NCI-H510A (cell line): ENCODE data around the gene FA2H.
A peak's percentile ranks its signal among the peaks of the same experiment; 100 is the strongest.
"Not testable (repeated sequence)": the region's sequence is repeated elsewhere in the genome, so short reads cannot be mapped to it uniquely, and the experiment has no call there.

Experiments used
- DNase-seq: peaks from one replicate; lab custom pipeline; 2025; lab: John Stamatoyannopoulos, UW

Gene FA2H

GRCh38 chr16:74723256-74723655 is 51.4 kb downstream of the FA2H start:
- no peak for DNase-seq

- not testable (repeated sequence) for DNase-seq
These were observed 52.5 kb downstream of the FA2H start for GRCh38 chr16:74722156-74722555.

- DNase-seq = no peak
These were observed 52.9 kb downstream of the FA2H start for GRCh38 chr16:74721716-74722115.

- no peak for DNase-seq
These were observed 54.0 kb downstream of the FA2H start for GRCh38 chr16:74720579-74720978.

- DNase-seq = no peak
These were observed 55.6 kb downstream of the FA2H start for GRCh38 chr16:74718741-74719610.

GRCh38 chr16:74718140-74718539 is 56.5 kb downstream of the FA2H start:
- no peak for DNase-seq

GRCh38 chr16:74717367-74717766 is 57.3 kb downstream of the FA2H start:
- DNase-seq = no peak

- DNase-seq = no peak
These were observed 58.3 kb downstream of the FA2H start for GRCh38 chr16:74716355-74716754.

- DNase-seq = no peak
These were observed 60.7 kb downstream of the FA2H start for GRCh38 chr16:74713876-74714275.

- no peak for DNase-seq
These were observed 61.3 kb downstream of the FA2H start for GRCh38 chr16:74713325-74713724.

GRCh38 chr16:74711938-74712337 is 62.7 kb downstream of the FA2H start:
- DNase-seq = no peak

GRCh38 chr16:74710401-74710800 is 64.2 kb downstream of the FA2H start:
- DNase-seq = no peak

GRCh38 chr16:74709441-74709877 is 65.2 kb downstream of the FA2H start:
- peak; percentile 12 for DNase-seq

- peak; percentile 30 for DNase-seq
These were observed 74.0 kb downstream of the FA2H start, which contains the start of gene MLKL for GRCh38 chr16:74700438-74701225. MLKL (minus strand) TSS chr16:74700862; CDS start chr16:74695757, 5,105 bp downstream.

GRCh38 chr16:74700116-74700437 is 74.5 kb downstream of the FA2H start:
- no peak for DNase-seq

GRCh38 chr16:74699666-74700065 is 75.0 kb downstream of the FA2H start:
- no peak for DNase-seq

- DNase-seq = no peak
These were observed 76.4 kb downstream of the FA2H start for GRCh38 chr16:74698222-74698621.

- peak; percentile 56 for DNase-seq
These were observed 78.9 kb downstream of the FA2H start for GRCh38 chr16:74695450-74696422.

GRCh38 chr16:74691093-74691855 is 83.3 kb downstream of the FA2H start:
- no peak for DNase-seq

GRCh38 chr16:74682556-74682955 is 92.1 kb downstream of the FA2H start:
- DNase-seq = no peak

GRCh38 chr16:74680681-74681080 is 93.9 kb downstream of the FA2H start:
- no peak for DNase-seq
